GM18867 (cell line): ENCODE data around the gene LTF.

Experiments used
- ATAC-seq: cut with Tn5 transposase; IDR thresholded peaks from one replicate; pipeline ENCODE4 v1.9.1; 2021; ENCODE audit warnings: mild to moderate bottlenecking, moderate library complexity; ENCODE audit not compliant: unreplicated experiment

LTF gene

GRCh38 chr3:46470831-46471230, 6.1 kb upstream of the LTF start:
- no peak for ATAC-seq

- no peak for ATAC-seq
Measured at GRCh38 chr3:46469680-46470357, 5.1 kb upstream of the LTF start.

- no peak for ATAC-seq
Measured at GRCh38 chr3:46468753-46469600, 4.3 kb upstream of the LTF start.

DNA sequence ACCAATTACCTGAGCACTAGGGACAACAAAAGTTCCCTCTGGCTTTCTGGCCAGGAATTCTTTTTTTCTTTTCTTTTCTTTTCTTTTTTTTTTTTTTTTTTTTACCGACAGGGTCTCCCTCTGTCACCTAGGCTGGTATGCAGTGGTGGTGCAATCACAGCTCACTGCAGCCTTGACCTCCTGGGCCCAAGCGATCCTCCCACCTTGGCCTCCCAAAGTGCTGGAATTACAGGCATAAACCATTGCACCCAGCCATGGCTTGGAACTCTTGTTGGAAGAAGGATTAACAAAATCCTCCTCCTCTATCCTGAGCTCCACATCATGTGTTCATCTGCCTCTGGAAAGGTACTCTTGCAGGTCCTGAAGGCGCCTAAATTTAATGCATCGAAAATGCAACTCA, 2.9 kb upstream of the LTF start:
- ATAC-seq, result no peak

DNA sequence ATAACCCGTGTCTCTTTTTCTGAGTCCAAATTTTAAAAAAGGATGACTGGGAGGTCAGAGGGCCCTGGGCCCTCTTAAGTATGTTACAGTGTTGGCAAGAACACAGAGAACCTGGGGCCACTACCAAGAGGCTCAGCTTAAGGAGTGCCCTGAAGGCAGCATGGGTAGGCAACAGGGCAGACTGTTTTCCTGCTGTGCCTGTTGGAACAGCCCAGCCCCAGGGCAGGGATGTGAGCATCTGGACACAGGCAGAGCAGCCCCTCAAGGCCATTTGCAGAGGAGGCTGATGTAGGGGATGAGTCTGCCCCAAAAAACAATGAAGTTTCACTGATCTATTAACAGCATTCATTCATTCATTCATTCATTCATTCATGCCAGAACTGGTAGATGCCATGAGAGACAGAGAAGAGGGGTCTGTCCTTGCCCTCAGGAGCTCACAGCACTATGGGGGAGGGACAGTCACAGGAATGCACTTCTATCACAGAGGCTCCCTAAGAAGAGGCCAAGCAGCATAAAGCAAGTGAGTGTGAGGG, 2.2 kb upstream of the LTF start:
- no peak for ATAC-seq

GRCh38 chr3:46466273-46466672, 1.6 kb upstream of the LTF start:
- ATAC-seq, result no peak

GRCh38 chr3:46465196-46465520, 453 bp upstream of the LTF start:
- ATAC-seq, result no peak

GRCh38 chr3:46463868-46464241, 850 bp downstream of the LTF start:
- ATAC-seq, result no peak

DNA sequence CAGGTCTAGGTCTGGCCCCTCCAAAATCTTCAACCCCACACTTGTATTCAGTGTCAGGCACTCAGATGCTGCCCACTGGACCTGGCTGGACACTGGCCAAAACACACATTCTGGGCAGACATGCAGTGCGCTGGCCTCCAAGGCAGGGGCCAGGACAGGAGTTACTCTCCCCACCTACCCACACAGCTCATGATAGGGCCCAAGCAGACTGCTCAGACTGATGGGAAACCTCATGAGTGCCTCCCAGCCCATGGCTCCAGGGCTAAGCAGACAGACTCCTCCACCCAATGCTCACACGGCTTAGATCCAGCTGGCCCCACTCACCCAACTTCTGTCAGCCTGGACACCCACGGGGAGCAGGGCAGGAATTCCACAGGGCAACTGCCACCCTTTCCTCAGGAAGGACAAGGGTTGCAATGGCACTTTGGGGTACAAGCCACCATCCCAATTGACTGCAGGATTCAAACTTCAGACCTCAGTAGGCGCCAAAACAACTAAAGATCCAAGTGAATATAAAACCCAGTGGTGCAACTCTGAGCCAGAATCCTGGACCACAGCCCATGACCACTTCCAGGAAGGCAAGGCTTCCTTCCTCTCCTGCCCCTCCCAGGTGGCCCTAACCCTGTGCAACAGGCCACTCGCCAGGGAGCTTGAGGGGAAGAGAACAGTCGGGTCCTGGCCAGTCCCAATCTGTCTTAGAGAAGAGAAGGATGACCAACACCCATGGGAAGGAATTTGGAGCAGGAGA, 1.4 kb downstream of the LTF start:
- ATAC-seq, result no peak

GRCh38 chr3:46462511-46462910, 2.2 kb downstream of the LTF start:
- no peak for ATAC-seq

DNA sequence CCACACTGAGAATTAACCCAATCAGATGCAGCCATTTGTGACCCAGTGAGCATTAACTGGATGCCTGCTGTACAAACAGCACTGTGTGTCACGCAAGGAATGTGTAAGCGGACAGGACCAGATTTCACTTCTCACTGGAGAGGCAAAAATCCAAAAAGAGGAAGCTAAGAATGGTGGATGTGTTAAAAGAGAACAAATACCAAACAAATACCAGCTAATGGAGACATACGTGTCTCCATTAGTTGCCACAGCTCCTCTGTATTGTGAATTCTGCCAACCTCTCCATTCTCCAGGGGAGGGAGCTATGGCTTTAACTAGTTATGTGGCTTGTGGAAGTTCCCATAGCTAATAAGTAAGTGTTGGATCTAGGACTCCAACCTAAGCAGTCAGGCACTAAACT, 2.6 kb downstream of the LTF start:
- no peak for ATAC-seq

DNA sequence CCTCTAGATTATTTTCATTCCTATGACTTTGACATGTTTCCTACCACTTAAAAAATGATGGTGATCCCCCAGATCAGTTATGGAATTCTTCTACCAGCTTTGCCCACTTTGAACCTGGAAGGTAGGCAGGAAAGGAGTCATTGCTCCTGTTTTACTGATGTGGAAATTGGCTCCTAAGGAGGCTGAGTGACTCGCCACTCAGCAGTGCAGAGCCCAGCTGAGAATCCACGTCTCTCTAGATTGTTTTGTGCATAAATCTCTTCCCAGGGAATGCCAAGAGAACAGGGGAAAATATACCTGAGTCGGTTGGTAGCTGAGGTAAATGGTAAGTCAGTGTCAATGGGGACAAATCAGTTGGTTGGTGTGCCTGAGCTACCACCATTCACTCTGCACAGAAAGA, 4.7 kb downstream of the LTF start:
- no peak for ATAC-seq

GRCh38 chr3:46456118-46456517, 8.6 kb downstream of the LTF start:
- ATAC-seq, result no peak

- no peak for ATAC-seq
Measured at GRCh38 chr3:46455231-46456115, 9.2 kb downstream of the LTF start.

GRCh38 chr3:46454606-46455005, 10.1 kb downstream of the LTF start:
- no peak for ATAC-seq

- ATAC-seq, result no peak
Measured at GRCh38 chr3:46454209-46454595, 10.5 kb downstream of the LTF start.

DNA sequence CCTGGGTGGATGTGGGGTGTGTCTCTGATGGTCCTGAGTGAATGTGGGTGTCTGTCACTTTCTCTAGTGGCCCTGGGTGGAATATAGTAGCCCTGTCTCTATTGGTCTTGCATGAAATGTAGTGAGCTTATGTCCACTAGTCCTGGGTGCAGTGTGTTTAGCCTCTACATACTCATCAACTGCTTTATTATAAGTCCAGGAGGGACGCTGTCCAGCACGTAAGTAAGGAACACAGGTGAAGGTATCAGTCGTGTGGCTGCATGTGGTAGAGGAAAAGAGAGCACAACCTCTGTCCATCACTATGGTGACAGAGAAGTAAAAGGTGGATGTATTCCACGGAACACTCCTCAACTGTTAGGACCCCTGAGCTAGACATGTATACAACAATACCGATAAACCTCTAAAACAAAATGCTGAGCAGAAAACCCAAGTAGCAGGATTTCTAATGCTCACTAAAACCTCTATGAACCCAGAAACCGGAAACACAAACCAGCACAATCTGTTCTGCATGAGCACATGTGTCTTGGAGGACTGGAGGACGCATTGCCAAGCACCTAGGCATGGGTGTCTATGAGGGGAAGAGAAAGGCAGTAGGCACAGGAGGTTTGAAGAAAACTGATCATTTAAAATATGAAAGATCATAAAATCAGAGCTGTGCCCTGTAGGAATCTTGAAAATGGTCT, 11.0 kb downstream of the LTF start:
- ATAC-seq, result no peak

GRCh38 chr3:46449755-46450552, 14.8 kb downstream of the LTF start:
- ATAC-seq, result no peak

- ATAC-seq, result no peak
Measured at GRCh38 chr3:46448721-46449120, 16.0 kb downstream of the LTF start.
